Measurements from ENCODE around the gene ARHGEF26. TPM values are rescaled to one million over a fixed set of nuclear protein-coding genes. Genes with fewer than 3 reads are reported as not detected.

The ARHGEF26 gene
- polyA plus RNA-seq, 1 donor = 11.3 TPM

GRCh38 chr3:154156530-154156929 lies 35.3 kb downstream of the ARHGEF26 start:
- no peak for DNase-seq

GRCh38 chr3:154161806-154162205 lies 40.6 kb downstream of the ARHGEF26 start:
- DNase-seq = no peak

DNA sequence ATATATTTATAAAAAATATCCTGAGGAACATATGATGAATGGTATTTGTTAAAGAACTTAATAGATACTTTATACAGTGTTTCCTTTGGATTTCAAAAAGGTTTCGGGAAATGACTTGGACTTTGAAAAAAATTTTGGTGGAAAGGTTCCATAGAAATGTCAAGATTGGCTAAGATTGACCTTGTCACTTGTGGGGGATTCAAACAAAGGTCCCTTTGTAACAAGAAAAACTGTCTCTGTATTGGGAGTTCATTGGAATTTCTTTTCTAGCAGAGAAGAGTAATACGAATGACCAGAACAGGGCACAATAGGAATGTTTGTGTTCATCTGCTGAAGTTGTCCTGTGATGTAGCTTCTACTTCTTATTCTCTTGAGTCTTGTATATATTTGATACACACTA lies 43.2 kb downstream of the ARHGEF26 start:
- no peak for DNase-seq

GRCh38 chr3:154168998-154169795 lies 48.0 kb downstream of the ARHGEF26 start:
- no peak for DNase-seq

DNA sequence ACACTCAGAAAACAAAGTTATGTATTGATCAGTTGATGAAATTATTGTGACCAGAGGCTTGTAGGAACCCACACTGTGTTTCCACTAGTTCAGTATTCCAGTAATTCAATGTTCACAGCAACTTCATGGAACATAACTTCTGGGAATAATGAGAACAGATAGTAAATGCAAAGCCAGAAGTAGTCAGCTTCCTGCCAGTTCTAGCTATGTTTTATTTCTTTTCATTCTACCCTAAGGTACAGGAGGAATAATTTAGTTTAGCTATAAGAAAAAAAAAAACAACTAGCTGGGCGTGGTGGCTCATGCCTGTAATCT lies 48.6 kb downstream of the ARHGEF26 start:
- no peak for DNase-seq

GRCh38 chr3:154170300-154170699 lies 49.1 kb downstream of the ARHGEF26 start:
- no peak for DNase-seq

DNA sequence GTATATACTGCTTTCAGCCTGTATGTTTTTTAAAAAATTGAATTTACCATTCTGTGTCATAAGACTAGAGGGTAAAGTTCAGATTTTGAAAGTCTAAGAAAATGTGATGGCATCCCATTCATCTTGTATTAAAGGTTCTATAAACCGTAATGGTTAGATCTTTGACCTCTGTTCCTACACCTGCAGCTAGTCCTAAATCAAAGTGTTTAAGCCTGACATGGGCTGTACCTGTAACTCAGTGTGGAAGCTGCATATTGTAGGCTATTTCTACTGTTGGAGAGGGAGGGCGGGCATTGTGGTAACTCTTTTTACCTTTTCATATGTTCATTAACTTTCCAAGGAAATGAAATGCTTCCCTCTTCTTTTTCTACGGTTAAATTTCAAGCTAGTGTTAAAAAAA lies 53.9 kb downstream of the ARHGEF26 start:
- DNase-seq = no peak

GRCh38 chr3:154176036-154176435 lies 54.8 kb downstream of the ARHGEF26 start:
- DNase-seq = no peak

DNA sequence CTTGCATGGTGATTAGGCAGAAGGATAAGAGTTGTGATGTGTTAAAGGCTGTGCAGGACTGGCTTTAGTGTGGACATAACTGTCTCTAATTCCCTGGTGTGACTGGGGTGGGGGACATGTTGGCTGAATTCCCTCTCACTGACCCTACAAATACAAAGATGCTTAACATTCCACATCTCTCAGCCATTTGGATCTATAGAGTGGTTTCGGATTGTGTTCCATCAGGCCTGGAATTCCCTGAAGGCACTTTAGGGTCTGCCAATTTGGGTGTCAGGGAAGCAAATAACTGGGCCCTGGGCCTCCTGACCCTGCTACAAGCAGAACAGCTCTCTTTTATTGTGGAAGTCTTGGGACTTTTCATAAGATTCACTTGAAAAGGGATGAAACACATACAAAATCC lies 56.2 kb downstream of the ARHGEF26 start:
- no peak for DNase-seq

- no peak for DNase-seq
Observed at GRCh38 chr3:154178172-154178571, 57.0 kb downstream of the ARHGEF26 start.

DNA sequence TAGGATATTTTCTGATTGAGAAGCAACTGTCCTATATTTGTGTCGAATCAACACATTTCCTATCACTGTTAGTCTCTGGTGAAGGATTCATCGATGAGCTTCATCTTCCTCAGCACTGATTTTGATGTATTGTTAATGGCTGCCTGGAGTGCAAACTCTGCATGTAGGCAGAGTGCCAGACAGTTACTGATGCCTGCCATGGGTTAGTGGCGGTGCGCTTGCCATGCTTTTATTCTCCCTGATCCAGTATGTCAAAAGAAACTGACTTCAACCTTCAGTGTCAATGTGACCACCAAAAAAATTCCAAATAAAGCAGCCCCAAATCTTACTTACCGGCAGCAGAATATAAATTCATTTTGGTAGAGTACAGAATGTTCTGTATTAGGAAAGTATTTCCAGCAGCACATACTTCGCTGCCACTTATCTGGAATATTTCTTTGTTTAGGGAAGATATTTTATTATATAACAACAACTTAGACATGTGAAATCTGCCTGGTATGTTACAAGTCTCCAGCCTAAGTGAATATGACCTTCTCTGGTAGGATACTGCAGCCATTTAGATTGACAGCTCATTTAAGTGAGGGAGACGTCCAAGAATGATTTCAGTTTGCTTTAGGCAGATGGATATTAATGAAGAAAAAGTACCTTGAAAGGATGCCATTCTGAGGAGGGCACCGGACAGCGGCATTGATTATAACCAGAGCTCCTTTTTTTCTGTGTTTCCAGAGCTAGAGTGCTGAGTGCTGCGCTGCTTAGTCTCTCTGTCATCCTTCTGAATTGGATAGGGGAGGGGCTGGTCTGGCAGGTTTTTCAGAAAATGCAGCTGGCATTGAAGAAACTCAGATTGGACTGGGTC lies 59.9 kb downstream of the ARHGEF26 start:
- DNase-seq = no peak

GRCh38 chr3:154182322-154182922 lies 61.2 kb downstream of the ARHGEF26 start:
- DNase-seq = no peak

- DNase-seq = no peak
Observed at GRCh38 chr3:154182975-154183374, 61.8 kb downstream of the ARHGEF26 start.

DNA sequence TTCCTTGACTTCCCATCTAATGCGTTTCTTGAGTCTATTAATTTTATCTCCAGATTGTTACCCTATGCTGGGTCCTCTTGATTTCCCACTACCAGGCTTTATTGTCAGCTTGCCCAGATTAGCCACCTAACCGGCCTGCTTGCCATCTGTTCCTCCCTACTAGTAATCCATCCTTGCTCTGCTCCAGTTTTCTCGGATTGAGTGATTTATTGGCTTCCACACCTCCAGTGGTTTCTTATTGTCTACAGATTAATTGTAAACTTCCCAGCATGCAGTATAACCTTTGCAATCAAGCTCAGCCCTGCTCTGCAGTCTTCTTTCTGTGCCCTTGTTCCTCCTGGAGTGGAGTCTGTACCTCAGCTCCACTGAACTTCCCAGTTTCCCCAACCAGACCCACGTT lies 63.4 kb downstream of the ARHGEF26 start:
- DNase-seq = no peak

DNA sequence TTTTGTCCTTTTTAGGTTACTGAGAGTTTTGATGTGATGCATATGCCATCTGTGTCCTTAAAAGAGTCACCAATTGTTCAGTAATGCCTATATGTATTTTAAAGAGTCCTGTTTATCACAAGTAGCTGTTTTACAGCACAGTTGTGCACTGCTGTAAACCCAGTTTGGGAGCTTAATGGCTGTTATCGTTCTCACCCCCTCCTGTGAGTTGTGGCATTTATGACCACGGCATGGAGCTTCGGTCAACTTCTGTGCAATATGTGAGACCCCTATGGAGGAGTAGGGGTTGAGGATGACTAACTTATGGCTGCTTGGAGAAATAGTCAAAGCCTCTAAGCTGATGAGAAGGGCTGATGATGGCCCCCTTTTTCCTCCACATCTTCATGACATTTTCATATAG lies 67.2 kb downstream of the ARHGEF26 start:
- no peak for DNase-seq

- DNase-seq = no peak
Observed at GRCh38 chr3:154188846-154189245, 67.7 kb downstream of the ARHGEF26 start.

DNA sequence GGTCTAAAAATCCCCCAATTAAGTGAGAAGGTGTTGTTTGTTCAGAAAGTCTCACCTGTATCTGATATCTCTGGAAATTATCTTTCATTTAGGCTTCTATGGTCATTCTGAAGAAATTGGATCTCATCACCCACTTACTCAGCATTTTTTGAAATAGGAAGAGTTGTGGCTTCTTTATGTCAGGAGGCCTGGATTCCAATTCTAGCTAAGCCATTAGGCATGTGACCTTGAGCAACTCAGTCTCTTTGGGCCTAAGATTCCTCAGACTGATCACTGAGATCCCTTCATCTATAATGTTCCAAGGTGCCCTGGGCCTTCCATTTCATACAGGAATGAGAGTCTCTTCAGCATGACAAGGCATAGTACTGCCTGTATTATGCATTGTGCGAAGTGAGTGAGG lies 70.3 kb downstream of the ARHGEF26 start:
- no peak for DNase-seq

GRCh38 chr3:154192225-154192624 lies 71.0 kb downstream of the ARHGEF26 start:
- DNase-seq = no peak

DNA sequence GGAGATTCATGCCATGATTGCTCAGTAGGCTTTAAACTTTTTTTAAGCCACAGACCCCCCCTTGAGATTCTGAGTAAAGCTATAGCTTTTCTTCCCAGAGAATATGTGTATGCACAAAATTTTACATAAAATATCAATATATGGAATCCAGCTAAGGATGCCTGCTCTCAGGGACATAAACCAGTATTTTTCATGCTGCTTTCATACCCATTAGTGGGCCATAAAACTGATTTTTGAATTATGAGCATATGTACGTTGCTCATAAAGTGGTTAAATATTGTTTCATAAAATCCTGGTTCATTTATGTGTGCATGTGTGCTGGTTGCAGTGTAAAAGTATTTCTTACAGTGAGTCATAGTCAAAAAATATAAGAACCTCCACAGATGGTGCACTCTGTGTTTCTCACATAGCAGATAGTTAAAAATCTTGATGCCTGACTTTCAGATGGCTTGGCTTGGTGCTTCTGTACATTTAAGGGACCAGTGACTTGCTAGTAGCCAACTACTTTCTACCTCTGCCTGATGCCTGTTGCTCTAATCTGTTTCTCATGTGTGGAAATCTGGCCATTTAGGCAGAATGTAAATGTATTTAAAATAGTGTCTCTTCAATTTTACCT lies 71.9 kb downstream of the ARHGEF26 start:
- DNase-seq = no peak

GRCh38 chr3:154194877-154195276 lies 73.7 kb downstream of the ARHGEF26 start:
- DNase-seq = no peak

DNA sequence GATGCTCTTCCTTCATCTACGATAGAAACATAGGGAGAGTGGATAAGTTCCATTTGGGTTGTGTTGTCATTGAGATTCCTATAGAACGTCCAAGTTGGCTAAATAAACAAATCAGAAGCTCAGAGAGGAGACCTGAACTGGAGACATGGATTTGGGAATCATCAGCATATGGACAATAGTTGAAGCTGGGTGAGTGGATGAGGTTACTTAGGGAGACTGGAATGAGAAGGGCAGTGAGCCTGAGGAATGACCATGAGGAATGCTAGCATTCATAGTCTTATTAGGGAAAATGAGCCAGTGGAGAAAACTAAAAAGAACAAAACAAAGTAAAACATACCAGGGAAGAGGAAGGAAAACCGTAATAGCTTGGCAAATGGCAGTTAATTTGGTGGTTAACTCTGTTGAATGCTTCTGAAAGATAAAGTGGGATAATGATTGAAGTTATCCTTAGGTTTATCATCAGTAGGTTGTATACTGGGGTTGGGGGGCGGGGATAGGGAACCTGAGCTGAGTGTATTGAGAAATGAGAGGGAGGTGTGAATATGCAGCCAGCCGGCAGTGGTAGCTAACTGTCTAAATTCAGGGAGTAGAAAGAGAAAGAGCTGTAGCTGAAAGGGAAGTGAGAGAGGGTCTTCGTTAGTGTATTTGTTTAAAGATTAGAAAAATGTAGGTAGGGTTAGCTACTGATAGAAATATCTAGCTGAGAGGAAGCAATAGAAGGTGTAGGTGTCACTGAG lies 74.6 kb downstream of the ARHGEF26 start:
- no peak for DNase-seq

DNA sequence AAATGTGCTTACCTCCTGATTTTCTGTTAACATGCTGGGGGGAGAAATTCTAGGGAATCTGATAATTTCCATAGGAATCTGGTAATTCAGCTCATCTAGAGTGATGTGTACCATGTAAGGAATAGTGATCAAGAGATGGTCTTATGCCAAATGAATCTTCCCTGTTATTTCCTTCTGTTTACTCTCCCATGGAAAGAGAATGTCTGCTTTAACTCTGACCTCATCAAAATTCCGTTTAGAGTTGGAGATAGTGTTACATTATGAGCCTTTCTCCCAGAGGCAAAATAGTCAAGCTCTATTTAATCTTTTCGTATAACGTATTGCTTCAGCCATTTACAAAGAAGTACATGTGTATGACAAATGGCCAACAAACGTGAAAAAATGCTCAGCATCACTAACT lies 76.6 kb downstream of the ARHGEF26 start:
- DNase-seq = no peak

All from hindlimb muscle (tissue), 1 donor.